ENCODE measurements around the gene CDS1.

The CDS1 gene

GRCh38 chr4:84606645-84607044 is 23.7 kb downstream of the CDS1 start:
- TF ChIP-seq, protein P1, sequence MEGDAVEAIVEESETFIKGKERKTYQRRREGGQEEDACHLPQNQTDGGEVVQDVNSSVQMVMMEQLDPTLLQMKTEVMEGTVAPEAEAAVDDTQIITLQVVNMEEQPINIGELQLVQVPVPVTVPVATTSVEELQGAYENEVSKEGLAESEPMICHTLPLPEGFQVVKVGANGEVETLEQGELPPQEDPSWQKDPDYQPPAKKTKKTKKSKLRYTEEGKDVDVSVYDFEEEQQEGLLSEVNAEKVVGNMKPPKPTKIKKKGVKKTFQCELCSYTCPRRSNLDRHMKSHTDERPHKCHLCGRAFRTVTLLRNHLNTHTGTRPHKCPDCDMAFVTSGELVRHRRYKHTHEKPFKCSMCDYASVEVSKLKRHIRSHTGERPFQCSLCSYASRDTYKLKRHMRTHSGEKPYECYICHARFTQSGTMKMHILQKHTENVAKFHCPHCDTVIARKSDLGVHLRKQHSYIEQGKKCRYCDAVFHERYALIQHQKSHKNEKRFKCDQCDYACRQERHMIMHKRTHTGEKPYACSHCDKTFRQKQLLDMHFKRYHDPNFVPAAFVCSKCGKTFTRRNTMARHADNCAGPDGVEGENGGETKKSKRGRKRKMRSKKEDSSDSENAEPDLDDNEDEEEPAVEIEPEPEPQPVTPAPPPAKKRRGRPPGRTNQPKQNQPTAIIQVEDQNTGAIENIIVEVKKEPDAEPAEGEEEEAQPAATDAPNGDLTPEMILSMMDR (IDR thresholded peaks at IDR 0.05; ENCODE audit: insufficient read depth, low read depth, low read length, missing control alignments), result no peak
- no peak overlapping the region for H3K4me3 ChIP-seq (ENCODE audit: low read depth, low read length)
- DNase-seq (ENCODE audit: low read depth), result no peak

- DNase-seq (ENCODE audit: low read depth), result no peak
- H3K4me3 ChIP-seq (ENCODE audit: low read depth, low read length), result no peak overlapping the region
- TF ChIP-seq, protein P1 (IDR thresholded peaks at IDR 0.05; ENCODE audit: insufficient read depth, low read depth, low read length, missing control alignments), result no peak
Measured at GRCh38 chr4:84611531-84611930, 28.6 kb downstream of the CDS1 start.

DNA sequence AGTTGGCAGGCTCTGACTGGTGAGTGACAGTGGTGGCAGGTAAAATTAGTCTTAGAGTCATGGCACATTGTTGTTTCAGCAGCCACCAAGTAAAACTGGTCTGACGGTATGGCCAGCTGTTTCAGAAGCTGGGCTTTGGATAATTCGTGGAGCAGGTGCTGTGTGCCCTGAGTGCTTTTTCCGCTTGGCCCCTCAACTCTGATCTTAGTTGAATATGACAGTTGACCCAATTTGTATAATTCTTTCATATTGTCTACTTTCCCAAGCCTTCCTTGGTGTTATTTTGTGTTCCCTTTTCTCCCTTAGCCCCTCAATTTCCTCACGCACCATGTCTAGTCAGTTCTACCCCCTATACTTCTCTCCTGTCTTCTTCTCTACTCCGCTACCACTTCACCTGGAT is 32.0 kb downstream of the CDS1 start:
- TF ChIP-seq, protein P1 (IDR thresholded peaks at IDR 0.05; ENCODE audit: insufficient read depth, low read depth, low read length, missing control alignments), result no peak
- no peak overlapping the region for H3K4me3 ChIP-seq (ENCODE audit: low read depth, low read length)
- no peak for DNase-seq (ENCODE audit: low read depth)

DNA sequence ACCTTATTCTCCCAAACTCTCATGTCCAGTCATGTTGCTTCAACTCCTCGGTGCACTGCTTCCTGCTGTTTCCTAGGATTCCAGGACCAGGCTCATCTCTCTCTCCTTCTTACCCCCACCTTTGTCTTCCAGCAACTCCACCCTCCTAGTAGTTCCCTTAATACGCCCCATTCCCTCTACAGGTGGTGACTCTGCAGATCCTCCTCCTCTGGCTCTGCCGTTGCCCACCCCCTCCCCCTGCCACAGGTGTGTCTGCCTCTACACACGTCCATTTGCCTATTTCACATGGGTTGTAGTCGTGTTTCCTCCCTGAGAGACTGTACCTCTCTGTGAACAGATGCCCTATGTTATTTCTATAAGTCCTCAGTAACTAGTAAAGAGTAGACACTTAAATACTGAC is 32.4 kb downstream of the CDS1 start:
- TF ChIP-seq, protein P1 (IDR thresholded peaks at IDR 0.05; ENCODE audit: insufficient read depth, low read depth, low read length, missing control alignments), result no peak
- no peak overlapping the region for H3K4me3 ChIP-seq (ENCODE audit: low read depth, low read length)
- no peak for DNase-seq (ENCODE audit: low read depth)

- TF ChIP-seq, protein P1 (IDR thresholded peaks at IDR 0.05; ENCODE audit: insufficient read depth, low read depth, low read length, missing control alignments), result no peak
Measured at GRCh38 chr4:84622959-84623358, 40.0 kb downstream of the CDS1 start.

DNA sequence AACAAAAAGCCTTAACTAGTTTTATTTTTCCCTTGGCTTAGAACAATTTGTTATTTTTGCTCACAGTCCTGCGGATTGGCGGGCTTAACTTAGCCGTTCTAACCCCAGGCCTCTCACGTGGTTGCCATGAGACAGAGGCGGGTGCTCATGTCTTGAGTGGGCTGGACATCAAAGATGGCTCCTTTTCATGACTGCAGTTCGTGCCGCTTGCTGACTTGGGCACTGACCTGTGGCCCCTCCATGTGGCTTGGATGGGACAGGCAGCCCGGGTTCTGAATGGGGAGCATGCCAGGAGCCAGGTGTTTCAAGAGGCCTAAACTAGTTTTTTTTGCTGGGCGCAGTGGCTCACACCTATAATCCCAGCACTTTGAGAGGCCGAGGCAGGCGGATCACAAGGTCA is 40.7 kb downstream of the CDS1 start:
- TF ChIP-seq, protein P1 (IDR thresholded peaks at IDR 0.05; ENCODE audit: insufficient read depth, low read depth, low read length, missing control alignments), result no peak
- H3K4me3 ChIP-seq (ENCODE audit: low read depth, low read length), result no peak overlapping the region

More at GRCh38 chr4:84622959-84623358, 40.0 kb downstream of the CDS1 start:
- DNase-seq (ENCODE audit: low read depth), result no peak
- no peak overlapping the region for H3K4me3 ChIP-seq (ENCODE audit: low read depth, low read length)

GRCh38 chr4:84626673-84627072 is 43.7 kb downstream of the CDS1 start:
- H3K4me3 ChIP-seq (ENCODE audit: low read depth, low read length), result no peak overlapping the region
- TF ChIP-seq, protein P1 (IDR thresholded peaks at IDR 0.05; ENCODE audit: insufficient read depth, low read depth, low read length, missing control alignments), result no peak
- DNase-seq (ENCODE audit: low read depth), result no peak

More for the DNA sequence above, 40.7 kb downstream of the CDS1 start:
- DNase-seq (ENCODE audit: low read depth), result no peak

All from GM12865 (cell line).